K562 (cell line): ENCODE data around the gene PPOX. TPM values are rescaled to one million over a fixed set of nuclear protein-coding genes. Genes with fewer than 3 reads are reported as not detected.

ENCODE experiments used
- ATAC-seq: fragments of 200-7000 bp; cut with Tn5 transposase; 3 replicates; pipeline ENCODE4 v1.9.1; 2020; ENCODE audit warnings: moderate library complexity
- BruUV-seq: library from RNA; stranded (reverse); fragments of 400-500 nt; replicated peaks from 2 replicates; lab custom pipeline; 2021; lab: Mats Ljungman, UMichigan
- CTCF ChIA-PET: fragments of 300-600 bp; formaldehyde crosslinking; extraction: SDS; loops from one replicate; lab custom pipeline; 2021; ENCODE audit warnings: low intra/inter-chr PET ratio; lab: Yijun Ruan, JAX
- POLR2A ChIA-PET: fragments of 300-600, 350-650 bp; sonication (Branson Sonifier 250); formaldehyde crosslinking; extraction: SDS; loops from one replicate; lab custom pipeline; 2021; ENCODE audit warnings: antibody characterized with exemption, inconsistent platforms; lab: Yijun Ruan, JAX
- DNase-seq, 4 experiments: peaks; one replicate each; pipeline versions ENCODE4 v3.0.0 to v3.0.0-alpha.2; 2011 to 2018; ENCODE audit warnings: low spot score in 3 of 4, mixed read lengths in 3 of 4; ENCODE audit errors: extremely low read depth in 1 of 4
- FAIRE-seq: peaks from 2 replicates; lab custom pipeline; 2011; peaks lifted over from hg19 to GRCh38; lab: Jason Lieb, UNC
- H2AFZ ChIP-seq: 2 replicates; pipeline ENCODE4 v1.6.0; 2011; ENCODE audit warnings: low read depth, low read length, control low read depth, inconsistent platforms
- H3K27ac ChIP-seq: fragments of 200-600 bp; 3 replicates; pipeline ENCODE4 v1.8.0; 2011; ENCODE audit warnings: low read depth, mild to moderate bottlenecking, control low read depth, inconsistent platforms, low read length, moderate library complexity, mixed read lengths; ENCODE audit errors: extremely low read depth
- H3K27me3 ChIP-seq, 2 experiments: fragments of 300-600 bp in 1 of 2; 2 replicates in 1 of 2; 3 replicates in 1 of 2; pipeline versions ENCODE4 v1.6.0 to v1.8.0; 2011; ENCODE audit warnings: inconsistent platforms in 2 of 2, low read length in 2 of 2, mild to moderate bottlenecking in 1 of 2, mixed read lengths in 1 of 2, moderate library complexity in 1 of 2; ENCODE audit not compliant: control insufficient read depth in 2 of 2, insufficient read depth in 2 of 2
- H3K36me3 ChIP-seq: fragments of 300-600 bp; 3 replicates; pipeline ENCODE4 v1.8.0; 2011; ENCODE audit warnings: mild to moderate bottlenecking, low read length, inconsistent platforms; ENCODE audit not compliant: control insufficient read depth, insufficient read depth
- H3K4me1 ChIP-seq, 2 experiments: fragments of 200-600 bp in 1 of 2; replicated peaks in 1 of 2; 2 replicates in 1 of 2; 3 replicates in 1 of 2; pipeline versions ENCODE4 v1.5.1 to v1.8.0; 2011; ENCODE audit warnings: inconsistent platforms in 2 of 2, low read length in 2 of 2, mild to moderate bottlenecking in 1 of 2, mixed read lengths in 1 of 2, moderate library complexity in 1 of 2; ENCODE audit not compliant: control insufficient read depth in 2 of 2, insufficient read depth in 2 of 2
- H3K4me2 ChIP-seq: 2 replicates; pipeline ENCODE4 v1.6.1; 2011; ENCODE audit warnings: low read length, control low read depth, inconsistent platforms, mixed read lengths; ENCODE audit not compliant: insufficient read depth
- H3K4me3 ChIP-seq: fragments of 200-600 bp; sonication (generic), shearing (Covaris generic); 2 replicates; pipeline ENCODE4 v1.5.1; 2016; ENCODE audit warnings: control low read depth, inconsistent platforms
- H3K79me2 ChIP-seq: fragments of 200-600 bp; 3 replicates; pipeline ENCODE4 v1.8.0; 2011; ENCODE audit warnings: low read length, inconsistent platforms; ENCODE audit not compliant: control insufficient read depth, insufficient read depth
- H3K9ac ChIP-seq, 2 experiments: 2 replicates each; pipeline versions ENCODE4 v1.6.0 to v1.6.1; 2011; ENCODE audit warnings: low read depth in 2 of 2, low read length in 2 of 2, control low read depth in 1 of 2, inconsistent platforms in 1 of 2, mild to moderate bottlenecking in 1 of 2, mixed read lengths in 1 of 2; ENCODE audit not compliant: insufficient read depth in 1 of 2
- H3K9me1 ChIP-seq: one replicate; pipeline ENCODE4 v1.6.0; 2011; ENCODE audit warnings: inconsistent platforms, mild to moderate bottlenecking, low read length, moderate library complexity; ENCODE audit not compliant: control insufficient read depth, insufficient read depth
- H3K9me3 ChIP-seq: replicated peaks from 2 replicates; pipeline ENCODE4 v1.5.1; 2011; ENCODE audit warnings: low read depth, low read length, inconsistent platforms; ENCODE audit not compliant: control insufficient read depth, insufficient read depth
- H4K20me1 ChIP-seq: replicated peaks from 2 replicates; pipeline ENCODE4 v1.6.1; 2011; ENCODE audit warnings: low read length, inconsistent platforms, mixed read lengths; ENCODE audit not compliant: control insufficient read depth, insufficient read depth
- CHD7 ChIP-seq: fragments of 200-600 bp; sonication (generic); IDR thresholded peaks from one replicate; pipeline ENCODE4 v1.6.1; 2012; ENCODE audit warnings: mild to moderate bottlenecking, low read depth, low read length, inconsistent platforms
- IRF1 ChIP-seq: sonication (generic); formaldehyde crosslinking; IDR thresholded peaks from 2 replicates; pipeline ENCODE4 v1.8.0; 2022; ENCODE audit warnings: missing genetic modification reagents, mild to moderate bottlenecking, borderline replicate concordance
- KLF10 ChIP-seq: fragments of 250-450 bp; sonication (Bioruptor Pico); IDR thresholded peaks from 2 replicates; pipeline ENCODE4 v1.6.1; 2021; ENCODE audit warnings: matching md5 sums
- MAFK ChIP-seq: IDR thresholded peaks from 2 replicates; pipeline ENCODE4 v1.6.1; 2011; ENCODE audit warnings: low read length, improper control_type of control experiment
- POLR2AphosphoS5 ChIP-seq: IDR thresholded peaks from 2 replicates; pipeline ENCODE4 v1.6.1; 2011; ENCODE audit warnings: mild to moderate bottlenecking, low read depth, low read length, moderate library complexity; ENCODE audit not compliant: control insufficient read depth, insufficient read depth
- TOE1 ChIP-seq, 2 experiments: fragments of 450-650 bp in 1 of 2; sonication (generic) in 1 of 2; formaldehyde crosslinking in 1 of 2; IDR thresholded peaks; 2 replicates each; pipeline versions ENCODE4 v1.7.1 to v1.8.0; 2016 to 2022; ENCODE audit warnings: borderline replicate concordance in 2 of 2, mild to moderate bottlenecking in 2 of 2, antibody characterized with exemption in 1 of 2, inconsistent platforms in 1 of 2, low read depth in 1 of 2, missing genetic modification reagents in 1 of 2, moderate library complexity in 1 of 2
- WGBS: fragments of 100-300 bp; shearing (Covaris generic); methylation state at CpG from one replicate; pipeline ENCODE4 v1.1.6; 2016; ENCODE audit warnings: low coverage, mixed read lengths; ENCODE audit not compliant: insufficient coverage; ENCODE audit errors: missing lambda C conversion rate; 5-methylcytosine and 5-hydroxymethylcytosine counted together
- in situ Hi-C: fragments of 300-500 bp; cut with MboI; formaldehyde crosslinking; loops from 4 replicates; pipeline ENCODE4 v1.15.0; 2018; ENCODE audit warnings: inconsistent platforms, mixed read lengths
- intact Hi-C: fragments of 100-400 bp; cut with micrococcal nuclease; formaldehyde crosslinking; loops from 2 replicates; pipeline ENCODE4 v1.14.2; 2022
- polyA plus RNA-seq, 8 experiments: library from polyadenylated mRNA; depleted of rRNA in 4 of 8; stranded (reverse) in 5 of 8; unstranded in 3 of 8; fragments of >200 nt; fragmentation: Nextera tagmentation in 2 of 8; fragmentation: Illumina TruSeq in 1 of 8; extraction: Ambion mirVana in 2 of 8; extraction: Trizol in 1 of 8; gene quantifications; 2 replicates each; pipeline versions ENCODE4 v1.2.1 to v1.2.3, GENCODE V29; 2011 to 2014; ENCODE audit warnings: inconsistent platforms in 1 of 8, missing spikeins in 1 of 8
- total RNA-seq, 7 experiments: library from RNA; depleted of rRNA in 6 of 7; stranded (reverse); fragments of >200 nt in 6 of 7; fragmentation: Illumina TruSeq in 2 of 7; extraction: Trizol in 2 of 7; gene quantifications; 2 replicates each; pipeline versions ENCODE4 v1.2.1 to v1.2.3, GENCODE V29; 2011 to 2021; ENCODE audit warnings: low replicate concordance in 1 of 7
- TF ChIP-seq, protein P1 (sequence below): fragments of 450-650 bp; IDR thresholded peaks from 2 replicates; pipeline ENCODE4 v1.6.1; 2016; ENCODE audit warnings: missing biosample characterization, missing genetic modification characterization

The PPOX gene
- total and polyA plus RNA-seq, 9 of the 15 experiments (the other 6 are each of a cell fraction or from before 2014, with no cell fraction given) = 17.0 to 57.1 (median 38.9) TPM

DNA sequence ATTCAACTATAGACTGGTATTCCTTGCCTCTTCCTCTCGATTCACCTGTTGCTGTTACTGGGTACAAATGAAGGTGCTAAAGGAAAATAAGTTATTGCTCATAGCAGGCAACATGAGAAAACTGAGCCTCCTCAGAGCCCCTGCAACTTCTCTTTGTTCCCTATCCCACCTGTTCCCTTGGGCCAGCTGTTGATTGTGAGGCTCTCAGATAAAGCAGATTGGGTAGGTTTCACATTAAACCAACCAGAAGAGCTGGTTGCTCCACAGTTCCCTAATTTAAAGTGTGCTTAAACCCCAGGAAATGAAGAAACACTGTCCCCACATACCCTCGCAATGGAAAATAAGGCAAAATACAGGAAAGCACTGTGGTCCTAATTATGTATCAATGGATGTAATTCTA, 38.6 kb upstream of the PPOX start:
- ChIA-PET CTCF (no interaction called here), POLR2A (interaction anchor here (0.9 to 3.1 kb wide), 4 partner anchors 11 to 82 kb away, joined by 3 to 39 read pairs (median 4); partner anchors contain the start of genes NIT1, PFDN2 and USF1)
- Histone ChIP-seq H3K9me3 (no peaks in the 10 kb centered on the region), H3K79me2 (peaks cover 40% of the 10 kb centered on the region), H3K27me3 (no peaks in the 10 kb centered on the region), H3K4me1 (peaks cover 3 to 15% of the 10 kb centered on the region in 2 experiments; a peak in 3 of 5 replicates), H3K9me1 (no peaks in the 10 kb centered on the region), H3K36me3 (peaks cover 69% of the 10 kb centered on the region), H4K20me1 (peaks cover 3% of the 10 kb centered on the region; the same call in 1 of the 2 replicates), H2AFZ (no peak overlapping the region), H3K4me3 (no peak overlapping the region), H3K9ac (no peak overlapping the region), H3K27ac (no peak overlapping the region), H3K4me2 (no peak overlapping the region)
- FAIRE-seq = no peak
- in situ Hi-C loops = no loop called here
- DNase-seq = no peak
- intact Hi-C loops = no loop called here
- WGBS = 81% methylated on average over 2 of the region's 2 CpGs
- no peak for TF ChIP-seq POLR2AphosphoS5
- TF ChIP-seq, protein P1, sequence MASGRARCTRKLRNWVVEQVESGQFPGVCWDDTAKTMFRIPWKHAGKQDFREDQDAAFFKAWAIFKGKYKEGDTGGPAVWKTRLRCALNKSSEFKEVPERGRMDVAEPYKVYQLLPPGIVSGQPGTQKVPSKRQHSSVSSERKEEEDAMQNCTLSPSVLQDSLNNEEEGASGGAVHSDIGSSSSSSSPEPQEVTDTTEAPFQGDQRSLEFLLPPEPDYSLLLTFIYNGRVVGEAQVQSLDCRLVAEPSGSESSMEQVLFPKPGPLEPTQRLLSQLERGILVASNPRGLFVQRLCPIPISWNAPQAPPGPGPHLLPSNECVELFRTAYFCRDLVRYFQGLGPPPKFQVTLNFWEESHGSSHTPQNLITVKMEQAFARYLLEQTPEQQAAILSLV (tag) = no peak
- TF ChIP-seq CHD7 = no peak
- no peak for TF ChIP-seq KLF10 (CRISPR knock-in tag)
- no peak for TF ChIP-seq IRF1 (CRISPR knock-in tag)
- TF ChIP-seq MAFK = no peak
- no peak for TF ChIP-seq TOE1 (IDR thresholded peaks at IDR 0.05; ENCODE audit: borderline replicate concordance)
- TF ChIP-seq TOE1 (CRISPR knock-in tag; IDR thresholded peaks at IDR 0.05; ENCODE audit: borderline replicate concordance, low read depth) = no peak
- ATAC-seq = no peak
- BruUV-seq = no TSS peak
